Brain microvascular endothelial cell (primary cell): ENCODE data around the gene MAPKBP1.

Source experiments
- DNase-seq: peaks from one replicate; pipeline ENCODE4 v3.0.0-alpha.2; 2020
- H3K27ac ChIP-seq: fragments of 250-450 bp; sonication (Bioruptor Pico); 2 replicates; pipeline ENCODE4 v1.5.1; 2020; ENCODE audit warnings: mild to moderate bottlenecking, moderate library complexity
- H3K27me3 ChIP-seq: fragments of 250-450 bp; sonication (Bioruptor Pico); replicated peaks from 2 replicates; pipeline ENCODE4 v1.5.1; 2020; ENCODE audit warnings: mild to moderate bottlenecking
- H3K36me3 ChIP-seq: fragments of 250-450 bp; sonication (Bioruptor Pico); replicated peaks from 2 replicates; pipeline ENCODE4 v1.5.1; 2020; ENCODE audit warnings: mild to moderate bottlenecking
- H3K4me3 ChIP-seq: 2 replicates; pipeline ENCODE4 v1.5.1; 2011; ENCODE audit warnings: low read depth, mild to moderate bottlenecking, control low read depth, low read length, moderate library complexity
- in situ Hi-C: cut with HindIII; loops from 2 replicates; pipeline ENCODE4 v1.10.0; 2017; ENCODE audit warnings: low sequenced_read_pairs, low pct_ligation_motif_present
- TF ChIP-seq, protein P1 (sequence below): IDR thresholded peaks from 2 replicates; pipeline ENCODE4 v1.5.1; 2011; ENCODE audit warnings: low read depth, mild to moderate bottlenecking, moderate library complexity, low read length, control low read depth, inconsistent platforms; ENCODE audit errors: missing control alignments

MAPKBP1 gene

DNA sequence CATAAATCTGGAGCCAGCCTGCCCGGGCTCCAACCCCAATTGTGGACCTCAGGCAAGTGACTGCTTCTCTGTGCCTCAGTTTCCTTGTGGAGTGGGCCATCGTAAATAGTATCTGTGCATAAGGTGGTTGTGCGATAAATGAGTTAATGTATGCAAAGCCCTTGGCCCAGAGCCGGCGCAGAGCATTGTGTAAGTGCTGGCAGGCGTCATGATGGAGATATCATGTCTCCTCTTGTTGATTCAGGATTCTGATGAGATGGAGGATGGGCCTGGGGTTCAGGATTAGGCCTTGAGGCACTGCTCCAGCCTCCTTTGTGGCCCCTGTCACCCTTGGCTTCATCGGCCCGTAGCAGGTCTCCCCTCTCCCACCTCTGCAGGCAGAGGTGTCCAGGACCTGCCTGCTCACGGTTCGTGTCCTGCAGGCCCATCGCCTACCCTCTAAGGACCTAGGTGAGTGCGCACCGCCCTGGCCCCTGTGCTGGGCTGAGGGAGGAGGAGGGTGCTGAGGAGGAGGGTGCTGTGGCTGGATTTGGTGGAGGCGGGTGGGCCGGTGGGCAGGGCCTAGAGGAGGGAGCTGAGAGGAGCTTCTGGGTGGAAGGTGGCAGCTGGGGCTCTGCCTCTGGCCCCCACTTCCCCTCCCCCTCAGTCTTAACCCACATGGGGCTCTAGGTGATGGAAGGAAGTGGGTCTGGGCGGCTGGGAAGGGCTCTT is 65.7 kb downstream of the MAPKBP1 start:
- Histone ChIP-seq H3K36me3 (no peaks in the 10 kb centered on the region), H3K4me3 (no peak overlapping the region), H3K27me3 (no peaks in the 10 kb centered on the region), H3K27ac (no peak overlapping the region)
- in situ Hi-C loops = no loop called here
- TF ChIP-seq, protein P1, sequence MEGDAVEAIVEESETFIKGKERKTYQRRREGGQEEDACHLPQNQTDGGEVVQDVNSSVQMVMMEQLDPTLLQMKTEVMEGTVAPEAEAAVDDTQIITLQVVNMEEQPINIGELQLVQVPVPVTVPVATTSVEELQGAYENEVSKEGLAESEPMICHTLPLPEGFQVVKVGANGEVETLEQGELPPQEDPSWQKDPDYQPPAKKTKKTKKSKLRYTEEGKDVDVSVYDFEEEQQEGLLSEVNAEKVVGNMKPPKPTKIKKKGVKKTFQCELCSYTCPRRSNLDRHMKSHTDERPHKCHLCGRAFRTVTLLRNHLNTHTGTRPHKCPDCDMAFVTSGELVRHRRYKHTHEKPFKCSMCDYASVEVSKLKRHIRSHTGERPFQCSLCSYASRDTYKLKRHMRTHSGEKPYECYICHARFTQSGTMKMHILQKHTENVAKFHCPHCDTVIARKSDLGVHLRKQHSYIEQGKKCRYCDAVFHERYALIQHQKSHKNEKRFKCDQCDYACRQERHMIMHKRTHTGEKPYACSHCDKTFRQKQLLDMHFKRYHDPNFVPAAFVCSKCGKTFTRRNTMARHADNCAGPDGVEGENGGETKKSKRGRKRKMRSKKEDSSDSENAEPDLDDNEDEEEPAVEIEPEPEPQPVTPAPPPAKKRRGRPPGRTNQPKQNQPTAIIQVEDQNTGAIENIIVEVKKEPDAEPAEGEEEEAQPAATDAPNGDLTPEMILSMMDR = no peak
- no peak for DNase-seq

DNA sequence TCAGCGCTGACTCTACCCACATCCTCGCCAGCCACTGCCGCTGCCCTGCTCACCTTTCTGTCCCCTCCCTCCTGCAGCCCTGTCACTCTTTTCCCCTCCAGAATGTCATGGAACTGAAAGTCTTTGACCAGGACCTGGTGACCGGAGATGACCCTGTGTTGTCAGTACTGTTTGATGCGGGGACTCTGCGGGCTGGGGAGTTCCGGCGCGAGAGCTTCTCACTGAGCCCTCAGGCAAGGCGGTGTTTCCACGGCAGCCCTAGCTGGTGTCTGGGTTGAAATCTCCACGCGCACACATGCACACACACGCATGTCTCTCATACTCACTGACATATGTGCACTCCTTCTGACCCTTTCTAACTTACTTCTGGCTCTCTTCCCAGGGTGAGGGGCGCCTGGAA is 66.4 kb downstream of the MAPKBP1 start:
- DNase-seq = no peak
- in situ Hi-C loops = no loop called here
- Histone ChIP-seq H3K27ac (no peak overlapping the region), H3K27me3 (no peaks in the 10 kb centered on the region), H3K36me3 (no peaks in the 10 kb centered on the region), H3K4me3 (no peak overlapping the region)
- TF ChIP-seq, protein P1 = no peak

DNA sequence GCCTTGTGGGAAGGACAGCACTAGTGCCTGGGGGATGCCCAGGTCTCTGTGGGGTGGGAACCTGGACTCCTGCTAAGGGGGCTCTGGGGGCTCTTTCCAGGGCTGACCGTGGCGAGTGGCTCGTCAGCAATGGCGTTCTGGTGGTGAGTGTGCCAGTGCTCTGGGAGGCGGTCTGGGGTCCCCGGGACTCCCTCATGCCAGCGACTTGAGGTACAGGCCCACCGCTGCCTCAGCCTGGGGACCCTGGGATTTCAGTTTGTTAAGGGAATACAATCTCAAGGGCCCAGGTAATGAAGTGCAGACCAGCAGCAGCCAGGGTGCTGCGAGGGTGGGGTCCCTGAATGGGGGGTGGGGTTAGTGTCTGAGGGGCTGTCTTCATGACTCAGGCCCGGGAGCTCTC is 66.8 kb downstream of the MAPKBP1 start:
- Histone ChIP-seq H3K27me3 (no peaks in the 10 kb centered on the region), H3K36me3 (no peaks in the 10 kb centered on the region), H3K4me3 (no peak overlapping the region), H3K27ac (no peak overlapping the region)
- TF ChIP-seq, protein P1 = no peak
- no peak for DNase-seq
- in situ Hi-C loops = no loop called here

DNA sequence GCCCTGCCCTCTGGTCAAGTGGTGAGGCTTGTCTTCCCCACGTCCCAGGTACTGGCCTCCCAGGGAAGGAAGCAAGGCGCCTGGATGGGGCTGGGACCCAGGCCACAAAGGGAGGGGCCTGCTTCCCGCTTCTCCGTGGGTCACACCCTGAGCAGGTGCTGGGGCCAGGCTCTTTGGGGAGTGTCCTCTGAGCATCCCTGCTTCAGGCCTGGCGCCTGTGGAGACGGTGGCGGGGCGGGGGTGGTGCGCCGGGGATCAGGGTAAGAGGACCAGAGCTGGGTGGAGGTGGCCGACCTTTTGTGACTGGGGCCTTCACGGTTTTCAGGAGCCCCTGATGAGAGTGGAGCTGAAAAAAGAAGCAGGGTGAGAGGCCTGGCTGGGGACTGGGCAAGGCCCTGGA is 67.9 kb downstream of the MAPKBP1 start:
- no peaks in the 10 kb centered on the region for H3K36me3 ChIP-seq
- H3K4me3 ChIP-seq = no peak overlapping the region
- DNase-seq = no peak
- TF ChIP-seq, protein P1 = no peak
- no peaks in the 10 kb centered on the region for H3K27me3 ChIP-seq
- in situ Hi-C loops = no loop called here
- H3K27ac ChIP-seq = no peak overlapping the region

DNA sequence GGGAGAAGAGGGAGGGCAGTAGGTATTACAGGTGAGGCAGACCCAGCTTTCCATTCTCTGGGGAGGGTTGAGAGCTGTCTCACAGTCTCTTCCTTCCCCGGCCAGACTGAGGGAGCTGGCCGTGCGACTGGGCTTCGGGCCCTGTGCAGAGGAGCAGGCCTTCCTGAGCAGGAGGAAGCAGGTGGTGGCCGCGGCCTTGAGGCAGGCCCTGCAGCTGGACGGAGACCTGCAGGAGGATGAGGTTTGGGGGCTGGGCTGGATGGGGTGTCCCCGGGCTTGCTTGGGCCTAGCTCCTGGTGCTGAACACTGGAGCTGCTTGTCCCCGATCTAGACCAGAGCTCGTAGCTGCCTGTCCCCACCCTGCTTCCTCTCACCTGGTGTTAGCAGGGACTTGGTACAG is 69.3 kb downstream of the MAPKBP1 start:
- H3K27me3 ChIP-seq = no peaks in the 10 kb centered on the region
- H3K27ac ChIP-seq = no peak overlapping the region
- TF ChIP-seq, protein P1 = no peak
- H3K4me3 ChIP-seq = no peak overlapping the region
- no peak for DNase-seq
- in situ Hi-C loops = no loop called here
- peaks cover 3% of the 10 kb centered on the region for H3K36me3 ChIP-seq

DNA sequence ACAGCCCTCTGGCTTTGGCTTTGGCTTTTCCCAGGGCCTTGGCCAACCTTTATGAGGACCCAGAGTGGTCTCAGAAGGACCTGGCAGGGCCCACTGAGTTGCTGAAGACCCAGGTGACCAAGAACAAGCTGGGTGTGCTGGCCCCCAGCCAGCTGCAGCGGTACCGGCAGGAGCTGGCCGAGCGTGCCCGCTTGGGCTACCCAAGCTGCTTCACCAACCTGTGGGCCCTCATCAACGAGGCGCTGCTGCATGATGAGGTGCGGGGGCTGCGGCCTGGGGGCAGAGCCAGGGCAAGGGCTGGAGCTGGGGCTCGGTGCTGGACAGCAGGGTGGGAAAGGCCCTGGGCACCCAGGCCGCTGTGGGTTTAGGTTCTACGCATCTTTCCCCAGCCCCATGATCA is 70.5 kb downstream of the MAPKBP1 start:
- Histone ChIP-seq H3K27ac (no peak overlapping the region), H3K4me3 (no peak overlapping the region), H3K36me3 (peaks cover 3% of the 10 kb centered on the region), H3K27me3 (no peaks in the 10 kb centered on the region)
- no peak for DNase-seq
- in situ Hi-C loops = no loop called here
- TF ChIP-seq, protein P1 = no peak
